GM12892 (cell line): Measurements from ENCODE around the gene SRSF3.

ENCODE experiments used
- POLR2A ChIP-seq: IDR thresholded peaks from 2 replicates; pipeline ENCODE4 v1.6.1; 2011; ENCODE audit warnings: low read depth, low read length, control low read depth
- POLR2AphosphoS5 ChIP-seq: IDR thresholded peaks from 2 replicates; pipeline ENCODE4 v1.6.1; 2011; ENCODE audit warnings: low read depth, low read length, control low read depth

DNA sequence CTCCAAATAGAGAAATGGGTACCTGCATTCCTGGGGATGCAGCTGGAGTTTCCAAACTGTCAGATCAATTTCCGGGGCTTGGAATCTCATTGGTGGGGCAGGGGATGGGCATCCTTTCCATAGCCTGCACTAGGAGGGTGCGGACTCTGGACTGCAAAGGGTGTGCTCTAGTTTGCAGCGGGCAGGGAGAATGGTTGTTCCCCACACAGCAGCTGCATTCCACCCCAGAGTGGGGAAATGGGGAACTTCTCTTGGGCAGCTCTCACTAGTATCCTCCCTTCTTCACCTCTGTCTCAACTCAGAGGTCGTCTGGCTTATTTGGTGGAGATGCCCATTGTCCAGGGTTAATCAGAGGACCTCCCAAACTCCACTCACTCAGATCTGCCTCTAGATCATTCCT, 49.8 kb downstream of the SRSF3 start:
- no peak for TF ChIP-seq POLR2AphosphoS5
- TF ChIP-seq POLR2A = no peak
